Neural crest cell (in vitro differentiated cells): ENCODE data around the gene ADAMTS2. TPM values are rescaled to one million over a fixed set of nuclear protein-coding genes. Genes with fewer than 3 reads are reported as not detected.

ENCODE experiments used
- DNase-seq: peaks from one replicate; pipeline ENCODE4 v3.0.0; 2021; ENCODE audit warnings: low read depth, mixed read lengths, low spot score
- H3K27ac Mint-ChIP-seq: one replicate; pipeline ENCODE4 v1.8.0; 2021; ENCODE audit warnings: mild to moderate bottlenecking, mixed read lengths; ENCODE audit not compliant: unreplicated experiment
- H3K27me3 Mint-ChIP-seq: 2 replicates; pipeline ENCODE4 v1.8.0; 2021; ENCODE audit warnings: low read depth, mild to moderate bottlenecking, mixed read lengths
- H3K36me3 Mint-ChIP-seq: 2 replicates; pipeline ENCODE4 v1.8.0; 2021; ENCODE audit warnings: low read depth, mild to moderate bottlenecking, mixed read lengths
- H3K4me1 Mint-ChIP-seq: 2 replicates; pipeline ENCODE4 v1.8.0; 2021; ENCODE audit warnings: mixed read lengths
- H3K4me3 Mint-ChIP-seq: one replicate; pipeline ENCODE4 v1.8.0; 2021; ENCODE audit warnings: mild to moderate bottlenecking, mixed read lengths
- H3K9me3 Mint-ChIP-seq: 2 replicates; pipeline ENCODE4 v1.8.0; 2021; ENCODE audit warnings: mixed read lengths
- CTCF ChIP-seq: fragments of 200-600 bp; sonication (generic); conservative IDR thresholded peaks from 2 replicates; pipeline ENCODE4 v1.5.0; 2021; ENCODE audit warnings: antibody characterized with exemption, mild to moderate bottlenecking
- total RNA-seq: library from RNA; stranded (reverse); gene quantifications from 2 replicates; pipeline ENCODE4 v1.2.1, GENCODE V29; 2021

ADAMTS2 gene
- total RNA-seq, 1 donor from 2014 or later: 1.5 TPM

DNA sequence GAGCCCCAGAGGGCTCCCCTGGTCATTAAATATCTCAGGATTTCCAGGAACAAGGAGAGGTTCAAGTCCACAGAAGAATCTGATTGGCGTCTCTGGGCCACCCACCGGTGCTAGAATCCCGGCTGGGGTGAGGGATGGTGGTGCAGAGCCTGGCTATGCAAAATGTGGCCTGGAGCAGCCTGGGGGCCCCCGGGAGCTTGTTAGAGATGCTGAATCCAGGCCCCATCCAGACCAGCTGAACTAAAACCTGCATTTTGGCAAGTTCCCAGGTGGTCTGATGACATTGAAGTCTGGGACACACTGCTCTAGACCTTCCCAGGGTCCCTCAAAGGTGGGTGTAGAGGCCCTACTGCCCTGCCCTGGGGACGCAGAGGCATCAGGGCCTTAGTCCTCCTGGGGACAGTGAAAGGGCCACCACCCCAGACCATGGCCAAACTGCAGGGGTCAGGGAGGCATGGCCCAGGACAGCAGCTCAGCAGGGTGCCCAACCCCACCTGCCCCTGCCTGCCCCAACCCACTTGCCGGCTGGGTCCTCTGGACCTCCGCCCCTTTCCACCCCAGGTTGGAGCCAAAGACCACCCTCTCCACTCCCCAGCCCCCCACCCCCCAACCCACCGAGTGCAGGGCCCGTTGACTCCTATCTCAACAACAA, 34.7 kb downstream of the ADAMTS2 start:
- no peak for TF ChIP-seq CTCF
- no peak for DNase-seq
- H3K4me1 Mint-ChIP-seq: peaks cover 2% of the 10 kb centered on the region
- H3K9me3 Mint-ChIP-seq: peaks cover 4% of the 10 kb centered on the region
- H3K36me3 Mint-ChIP-seq: no peaks in the 10 kb centered on the region
- no peak overlapping the region for H3K4me3 Mint-ChIP-seq
- no peaks in the 10 kb centered on the region for H3K27me3 Mint-ChIP-seq
- H3K27ac Mint-ChIP-seq: no peak overlapping the region

GRCh38 chr5:179309751-179310320, 35.4 kb downstream of the ADAMTS2 start:
- Mint-ChIP-seq H3K4me3 (no peak overlapping the region), H3K27me3 (no peaks in the 10 kb centered on the region), H3K4me1 (no peaks in the 10 kb centered on the region), H3K27ac (no peak overlapping the region), H3K9me3 (peaks cover 8% of the 10 kb centered on the region), H3K36me3 (peaks cover 6% of the 10 kb centered on the region)
- DNase-seq: no peak
- no peak for TF ChIP-seq CTCF

GRCh38 chr5:179309383-179309670, 35.9 kb downstream of the ADAMTS2 start:
- DNase-seq: no peak
- Mint-ChIP-seq H3K36me3 (peaks cover 6% of the 10 kb centered on the region), H3K27me3 (no peaks in the 10 kb centered on the region), H3K27ac (no peak overlapping the region), H3K4me1 (no peaks in the 10 kb centered on the region), H3K9me3 (peaks cover 8% of the 10 kb centered on the region), H3K4me3 (no peak overlapping the region)
- no peak for TF ChIP-seq CTCF

DNA sequence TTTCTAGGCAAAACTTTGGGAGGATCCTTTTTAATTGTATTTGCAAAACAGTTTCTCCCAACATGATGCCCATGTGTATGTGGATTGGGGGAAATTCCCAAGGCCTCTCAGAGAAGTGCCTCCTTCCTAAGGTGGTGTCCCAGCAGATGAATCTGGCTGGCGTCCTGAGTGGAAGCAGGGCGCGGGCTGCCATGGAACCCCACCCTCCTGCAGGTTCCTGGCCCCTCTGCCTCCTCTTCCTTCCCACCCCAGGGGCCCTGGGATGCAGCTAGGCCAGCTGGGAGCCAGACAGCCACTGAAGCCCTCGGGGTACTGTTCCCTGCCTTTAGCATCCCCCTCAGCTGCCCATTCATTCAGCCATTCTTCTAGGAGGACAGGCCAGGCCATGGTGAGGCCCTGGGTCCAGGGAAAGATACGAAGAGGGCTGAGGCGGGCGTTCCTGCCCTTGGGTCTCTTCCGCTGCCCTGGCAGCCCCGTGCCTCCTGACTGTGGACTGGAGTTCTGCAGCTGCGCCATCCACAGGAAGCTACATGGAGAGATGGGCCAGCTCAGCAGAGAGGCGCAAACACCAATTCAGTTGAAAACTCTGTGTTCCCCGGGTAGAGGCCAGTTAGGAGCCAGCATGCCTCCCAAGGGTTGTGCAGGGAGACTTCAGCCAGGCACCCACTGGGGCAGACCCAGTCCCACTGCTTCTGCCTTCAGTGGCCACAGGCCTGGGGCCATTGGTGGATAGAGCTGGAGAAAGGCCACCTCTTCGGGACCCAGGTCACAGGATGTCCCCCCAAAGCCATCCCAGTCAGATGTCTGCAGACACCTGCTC, 36.5 kb downstream of the ADAMTS2 start:
- peaks cover 6% of the 10 kb centered on the region for H3K36me3 Mint-ChIP-seq
- no peak for TF ChIP-seq CTCF
- H3K4me3 Mint-ChIP-seq: no peak overlapping the region
- peaks cover 8% of the 10 kb centered on the region for H3K9me3 Mint-ChIP-seq
- no peaks in the 10 kb centered on the region for H3K4me1 Mint-ChIP-seq
- no peak for DNase-seq
- no peak overlapping the region for H3K27ac Mint-ChIP-seq
- no peaks in the 10 kb centered on the region for H3K27me3 Mint-ChIP-seq

DNA sequence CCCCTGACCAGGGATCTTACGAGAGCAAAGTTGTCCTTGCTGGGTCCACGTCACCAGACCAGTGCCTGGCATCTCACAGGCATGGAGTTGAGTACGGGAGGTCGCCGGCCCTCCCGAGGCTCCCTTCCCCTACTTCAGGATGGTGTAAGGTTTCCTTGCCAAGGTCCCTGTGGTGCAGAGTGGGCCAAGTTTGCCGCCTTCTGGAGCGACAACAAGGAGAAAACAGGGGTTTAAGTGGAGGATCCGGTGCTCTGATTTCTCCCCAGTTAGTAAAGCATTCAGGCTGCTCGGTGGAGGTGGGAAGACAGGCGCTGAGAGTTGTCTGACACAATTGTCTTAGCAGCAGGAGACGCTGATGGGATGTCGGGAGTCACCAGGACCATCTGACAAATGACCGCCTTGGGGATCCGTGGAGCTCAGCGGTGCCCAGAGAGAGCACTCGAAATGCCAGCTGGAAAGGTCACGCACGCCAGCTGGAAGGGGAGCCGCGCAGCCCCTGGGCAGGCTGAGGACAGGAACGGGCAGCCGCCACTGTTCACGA, 37.3 kb downstream of the ADAMTS2 start:
- no peak for TF ChIP-seq CTCF
- H3K27ac Mint-ChIP-seq: no peak overlapping the region
- no peak for DNase-seq
- H3K4me3 Mint-ChIP-seq: no peak overlapping the region
- H3K36me3 Mint-ChIP-seq: peaks cover 6% of the 10 kb centered on the region
- peaks cover 8% of the 10 kb centered on the region for H3K9me3 Mint-ChIP-seq
- no peaks in the 10 kb centered on the region for H3K4me1 Mint-ChIP-seq
- H3K27me3 Mint-ChIP-seq: no peaks in the 10 kb centered on the region
